HepG2 (cell line): ENCODE measurements around the gene OVCA2. TPM values are rescaled to one million over a fixed set of nuclear protein-coding genes. Genes with fewer than 3 reads are reported as not detected.
A peak's percentile ranks its signal among the peaks of the same experiment; 100 is the strongest.

Experiments
- ATAC-seq: fragments of 200-7000 bp; cut with Tn5 transposase; 3 replicates; pipeline ENCODE4 v1.9.1; 2020; ENCODE audit warnings: mild to moderate bottlenecking, moderate library complexity
- BruUV-seq: library from RNA; stranded (reverse); fragments of 400-500 nt; replicated peaks from 2 replicates; lab custom pipeline; 2021; lab: Mats Ljungman, UMichigan
- CTCF ChIA-PET: fragments of 300-600 bp; formaldehyde crosslinking; extraction: SDS; loops from one replicate; lab custom pipeline; 2021; ENCODE audit warnings: low total read pairs, inconsistent platforms, low intra/inter-chr PET ratio; lab: Yijun Ruan, JAX
- POLR2A ChIA-PET: fragments of 350-600 bp; sonication (Branson Sonifier 250); formaldehyde crosslinking; loops from one replicate; lab custom pipeline; 2020; ENCODE audit warnings: antibody characterized with exemption, inconsistent platforms; lab: Yijun Ruan, JAX
- DNase-seq: peaks from one replicate; pipeline ENCODE4 v3.0.0-alpha.2; 2015; ENCODE audit warnings: low spot score
- FAIRE-seq: peaks from 3 replicates; lab custom pipeline; 2011; peaks lifted over from hg19 to GRCh38; lab: Jason Lieb, UNC
- H2AFZ ChIP-seq: one replicate; pipeline ENCODE4 v1.6.1; 2011; ENCODE audit warnings: low read length, inconsistent platforms
- H3K27ac ChIP-seq: fragments of 300-600 bp; 3 replicates; pipeline ENCODE4 v1.8.0; 2011; ENCODE audit warnings: mixed run types, mild to moderate bottlenecking, mixed read lengths, low read length, inconsistent platforms; ENCODE audit not compliant: insufficient read depth; ENCODE audit errors: extremely low read length
- H3K27me3 ChIP-seq, 2 experiments: fragments of 200-600 bp in 1 of 2; 2 replicates in 1 of 2; 3 replicates in 1 of 2; pipeline versions ENCODE4 v1.6.0 to v1.8.0; 2011; ENCODE audit warnings: low read length in 2 of 2, mild to moderate bottlenecking in 2 of 2, moderate library complexity in 2 of 2, inconsistent platforms in 1 of 2; ENCODE audit not compliant: insufficient read depth in 2 of 2, control insufficient read depth in 1 of 2
- H3K36me3 ChIP-seq, 2 experiments: fragments of 200-600 bp in 1 of 2; replicated peaks in 1 of 2; 2 replicates in 1 of 2; 3 replicates in 1 of 2; pipeline versions ENCODE4 v1.5.1 to v1.8.0; 2011; ENCODE audit warnings: low read length in 2 of 2, inconsistent platforms in 1 of 2; ENCODE audit not compliant: insufficient read depth in 2 of 2, control insufficient read depth in 1 of 2
- H3K4me1 ChIP-seq: 2 replicates; pipeline ENCODE4 v1.5.1; 2012; ENCODE audit warnings: low read length, inconsistent platforms; ENCODE audit not compliant: insufficient read depth
- H3K4me2 ChIP-seq: 2 replicates; pipeline ENCODE4 v1.6.0; 2011; ENCODE audit warnings: low read depth, low read length, inconsistent platforms
- H3K4me3 ChIP-seq, 3 experiments: fragments of 200-600 bp in 1 of 3; sonication (generic), shearing (Covaris generic) in 1 of 3; replicated peaks in 1 of 3; 2 replicates each; pipeline ENCODE4 v1.5.1; 2011 to 2016; ENCODE audit warnings: low read length in 3 of 3, inconsistent platforms in 2 of 3, low read depth in 2 of 3, mild to moderate bottlenecking in 2 of 3, control low read depth in 1 of 3, mixed read lengths in 1 of 3; ENCODE audit not compliant: insufficient read depth in 1 of 3
- H3K79me2 ChIP-seq: one replicate; pipeline ENCODE4 v1.6.1; 2011; ENCODE audit warnings: low read length, inconsistent platforms; ENCODE audit not compliant: insufficient read depth
- H3K9ac ChIP-seq: 2 replicates; pipeline ENCODE4 v1.6.0; 2011; ENCODE audit warnings: mild to moderate bottlenecking, low read depth, low read length, inconsistent platforms; ENCODE audit not compliant: insufficient read depth
- H3K9me3 ChIP-seq: 2 replicates; pipeline ENCODE4 v1.5.1; 2012; ENCODE audit warnings: mild to moderate bottlenecking, low read length
- H4K20me1 ChIP-seq: 2 replicates; pipeline ENCODE4 v1.6.0; 2011; ENCODE audit warnings: inconsistent platforms, mild to moderate bottlenecking, low read length, moderate library complexity; ENCODE audit not compliant: insufficient read depth
- GABPB1 ChIP-seq: IDR thresholded peaks from 2 replicates; pipeline ENCODE4 v1.6.1; 2016; ENCODE audit warnings: mild to moderate bottlenecking, missing genetic modification reagents, moderate library complexity, missing compliant biosample characterization
- HNF4A ChIP-seq: sonication (generic); formaldehyde crosslinking; IDR thresholded peaks from 2 replicates; pipeline ENCODE4 v1.4.0; 2020; ENCODE audit warnings: missing genetic modification reagents
- ZBTB8A ChIP-seq: sonication (generic); formaldehyde crosslinking; IDR thresholded peaks from 2 replicates; pipeline ENCODE4 v1.4.0; 2020; ENCODE audit warnings: mild to moderate bottlenecking, low read depth, missing genetic modification reagents, borderline replicate concordance
- ZNF121 ChIP-seq: sonication (generic); formaldehyde crosslinking; IDR thresholded peaks from 2 replicates; pipeline ENCODE4 v1.5.0; 2020; ENCODE audit warnings: mild to moderate bottlenecking, missing genetic modification reagents
- ZNF501 ChIP-seq: sonication (generic); formaldehyde crosslinking; IDR thresholded peaks from 2 replicates; pipeline ENCODE4 v1.5.1; 2020; ENCODE audit warnings: mild to moderate bottlenecking, moderate library complexity, missing genetic modification reagents
- WGBS: methylation state at CpG from one replicate; pipeline ENCODE4 v1.1.6; 2017; ENCODE audit warnings: low lambda C conversion rate; 5-methylcytosine and 5-hydroxymethylcytosine counted together
- in situ Hi-C: cut with HindIII; loops from 2 replicates; pipeline ENCODE4 v1.10.0; 2017; ENCODE audit warnings: low pct_unique_long_range_greater_than_20kb; ENCODE audit not compliant: extremely low pct_ligation_motif_present
- intact Hi-C: fragments of 100-400 bp; cut with micrococcal nuclease; formaldehyde crosslinking; loops from one replicate; pipeline ENCODE4 v1.10.0; 2022; ENCODE audit not compliant: unreplicated experiment
- polyA plus RNA-seq, 8 experiments: library from polyadenylated mRNA; depleted of rRNA in 3 of 8; stranded (reverse) in 7 of 8; unstranded in 1 of 8; fragments of >200 nt; fragmentation: Illumina TruSeq in 4 of 8; extraction: Trizol in 4 of 8; gene quantifications; 2 replicates each; pipeline versions ENCODE4 v1.2.1 to v1.2.3, GENCODE V29; 2011 to 2016; ENCODE audit warnings: low read depth in 4 of 8, missing spikeins in 1 of 8, mixed read lengths in 1 of 8; ENCODE audit not compliant: insufficient read depth in 1 of 8
- total RNA-seq, 5 experiments: library from RNA; depleted of rRNA; stranded (reverse); fragments of >200 nt; fragmentation: Illumina TruSeq; extraction: Trizol; gene quantifications; 2 replicates each; pipeline ENCODE4 v1.2.3, GENCODE V29; 2016; ENCODE audit warnings: low read depth in 1 of 5
- TF ChIP-seq, protein P1 (sequence below): sonication (generic); formaldehyde crosslinking; IDR thresholded peaks from 2 replicates; pipeline ENCODE4 v1.8.0; 2022; ENCODE audit warnings: missing genetic modification reagents, low read depth, mild to moderate bottlenecking, borderline replicate concordance

Gene OVCA2
- total and polyA plus RNA-seq, 2 of the 13 experiments (the other 11 are each of a cell fraction or from before 2014, with no cell fraction given): 23.7 to 28.2 TPM

DNA sequence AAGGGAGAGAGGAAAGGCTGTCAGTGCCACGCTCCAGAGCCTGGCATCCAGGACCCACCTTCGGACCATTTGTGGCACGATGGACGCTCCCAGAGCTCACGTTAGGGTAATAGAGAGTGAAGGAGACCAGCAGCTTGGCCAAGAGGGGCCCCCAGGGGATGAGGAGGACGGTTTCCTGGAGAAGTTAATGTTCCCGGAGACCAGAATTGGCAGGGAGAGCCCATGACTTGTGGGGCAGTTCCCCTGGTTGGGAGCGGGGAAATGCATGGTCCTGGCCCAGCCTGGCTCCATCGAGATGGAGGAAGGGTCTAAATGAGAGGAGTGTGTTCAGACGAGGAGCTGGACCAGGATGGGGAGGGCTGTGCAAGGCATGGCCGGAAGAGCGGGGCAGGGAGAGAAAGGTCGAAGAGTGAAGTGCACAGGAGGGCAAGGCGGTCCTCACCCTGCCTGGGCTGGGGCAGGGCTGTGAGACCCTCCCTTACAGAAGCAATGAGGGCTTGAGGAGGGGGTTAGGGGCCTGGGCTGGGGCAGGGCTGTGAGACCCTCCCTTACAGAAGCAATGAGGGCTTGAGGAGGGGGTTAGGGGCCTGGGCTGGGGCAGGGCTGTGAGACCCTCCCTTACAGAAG, 10.2 kb downstream of the OVCA2 start:
- Histone ChIP-seq H3K9me3 (no peaks in the 10 kb centered on the region), H3K9ac (no peak overlapping the region), H4K20me1 (peaks cover 20% of the 10 kb centered on the region; the same call in 1 of the 2 replicates), H3K4me3 (no peak overlapping the region), H3K36me3 (no peaks in the 10 kb centered on the region), H3K4me1 (peaks cover 37% of the 10 kb centered on the region)
- FAIRE-seq (no peak), DNase-seq (no peak)
- BruUV-seq: no TSS peak
- 28% methylated on average over 14 of the region's 14 CpGs for WGBS
- no peak for TF ChIP-seq ZBTB8A (CRISPR knock-in tag)
- TF ChIP-seq, protein P1, sequence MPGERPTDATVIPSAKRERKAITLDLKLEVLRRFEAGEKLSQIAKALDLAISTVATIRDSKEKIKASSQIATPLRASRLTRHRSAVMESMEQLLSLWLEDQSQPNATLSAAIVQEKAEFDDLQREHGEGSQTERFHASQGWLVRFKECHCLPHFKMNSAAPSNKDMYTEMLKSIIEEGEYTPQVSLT (CRISPR knock-in tag): no peak
- TF ChIP-seq HNF4A (CRISPR knock-in tag): no peak
- TF ChIP-seq ZNF121: peak; percentile 61; the same call in 1 of the 2 replicates
- no peak for TF ChIP-seq ZNF501
- 0 out of 2 replicates have a peak, but pooled peaks have one; percentile 4 for TF ChIP-seq GABPB1 (CRISPR knock-in tag)
- TF ChIP-seq, all 625 proteins: peak for 2
- Histone ChIP-seq H3K27ac (no peak overlapping the region), H3K27me3 (peaks cover 4 to 28% of the 10 kb centered on the region in 2 experiments; a peak in 4 of 5 replicates), H3K79me2 (no peaks in the 10 kb centered on the region), H3K4me2 (no peak overlapping the region; the same call in 1 of the 2 replicates), H2AFZ (no peak overlapping the region)
- no peak for ATAC-seq
- POLR2A ChIA-PET: interaction anchor here (1.4 kb wide), 1 partner anchor 284 kb away, joined by 5 read pairs; the partner anchor contains the start of genes SGSM2 and TSR1
- in situ Hi-C loops: no loop called here
- CTCF ChIA-PET: no interaction called here
- intact Hi-C loops: no loop called here
